KMS-11 (cell line): ENCODE measurements around the gene ADAMTS19.

Source experiments
- H2AFZ ChIP-seq: fragments of 200-600 bp; sonication (generic); 2 replicates; pipeline ENCODE4 v1.6.1; 2016; ENCODE audit warnings: antibody characterized with exemption, mixed run types, low read depth
- H3K27ac ChIP-seq: fragments of 200-600 bp; sonication (generic); 2 replicates; pipeline ENCODE4 v1.6.1; 2016; ENCODE audit warnings: mild to moderate bottlenecking, mixed run types
- H3K27me3 ChIP-seq: fragments of 200-600 bp; sonication (generic); 2 replicates; pipeline ENCODE4 v1.6.1; 2017; ENCODE audit warnings: mild to moderate bottlenecking, low read depth, mixed run types, moderate library complexity; ENCODE audit not compliant: insufficient read depth
- H3K36me3 ChIP-seq: fragments of 200-600 bp; sonication (generic); 2 replicates; pipeline ENCODE4 v1.6.1; 2017; ENCODE audit warnings: mild to moderate bottlenecking, mixed run types; ENCODE audit not compliant: insufficient read depth
- H3K4me1 ChIP-seq: fragments of 200-600 bp; sonication (generic); 2 replicates; pipeline ENCODE4 v1.6.1; 2016; ENCODE audit warnings: mild to moderate bottlenecking, low read depth, mixed run types; ENCODE audit not compliant: poor library complexity, severe bottlenecking
- H3K4me2 ChIP-seq: fragments of 200-600 bp; sonication (generic); 2 replicates; pipeline ENCODE4 v1.7.0; 2016; ENCODE audit warnings: mild to moderate bottlenecking, mixed run types
- H3K4me3 ChIP-seq: fragments of 200-600 bp; sonication (generic); IDR thresholded peaks from 2 replicates; pipeline ENCODE4 v1.6.1; 2017; ENCODE audit warnings: low read depth, low read length, mixed read lengths; ENCODE audit not compliant: insufficient read depth
- H3K79me2 ChIP-seq: fragments of 200-600 bp; sonication (generic); 2 replicates; pipeline ENCODE4 v1.6.1; 2016; ENCODE audit warnings: low read depth, mixed run types; ENCODE audit not compliant: insufficient read depth
- H3K9ac ChIP-seq: fragments of 200-600 bp; sonication (generic); 2 replicates; pipeline ENCODE4 v1.6.1; 2016; ENCODE audit warnings: mild to moderate bottlenecking, mixed run types
- H4K20me1 ChIP-seq: fragments of 200-600 bp; sonication (generic); 2 replicates; pipeline ENCODE4 v1.6.1; 2016; ENCODE audit warnings: mild to moderate bottlenecking, mixed run types; ENCODE audit not compliant: insufficient read depth
- TF ChIP-seq, protein P1 (sequence below): fragments of 200-600 bp; sonication (generic); conservative IDR thresholded peaks from 2 replicates; pipeline ENCODE4 v1.6.1; 2017; ENCODE audit warnings: low read depth, mild to moderate bottlenecking, antibody characterized with exemption, low read length, moderate library complexity, mixed read lengths

The ADAMTS19 gene

GRCh38 chr5:129781594-129781993 is 321.5 kb downstream of the ADAMTS19 start:
- H4K20me1 ChIP-seq, result no peaks in the 10 kb centered on the region
- TF ChIP-seq, protein P1, sequence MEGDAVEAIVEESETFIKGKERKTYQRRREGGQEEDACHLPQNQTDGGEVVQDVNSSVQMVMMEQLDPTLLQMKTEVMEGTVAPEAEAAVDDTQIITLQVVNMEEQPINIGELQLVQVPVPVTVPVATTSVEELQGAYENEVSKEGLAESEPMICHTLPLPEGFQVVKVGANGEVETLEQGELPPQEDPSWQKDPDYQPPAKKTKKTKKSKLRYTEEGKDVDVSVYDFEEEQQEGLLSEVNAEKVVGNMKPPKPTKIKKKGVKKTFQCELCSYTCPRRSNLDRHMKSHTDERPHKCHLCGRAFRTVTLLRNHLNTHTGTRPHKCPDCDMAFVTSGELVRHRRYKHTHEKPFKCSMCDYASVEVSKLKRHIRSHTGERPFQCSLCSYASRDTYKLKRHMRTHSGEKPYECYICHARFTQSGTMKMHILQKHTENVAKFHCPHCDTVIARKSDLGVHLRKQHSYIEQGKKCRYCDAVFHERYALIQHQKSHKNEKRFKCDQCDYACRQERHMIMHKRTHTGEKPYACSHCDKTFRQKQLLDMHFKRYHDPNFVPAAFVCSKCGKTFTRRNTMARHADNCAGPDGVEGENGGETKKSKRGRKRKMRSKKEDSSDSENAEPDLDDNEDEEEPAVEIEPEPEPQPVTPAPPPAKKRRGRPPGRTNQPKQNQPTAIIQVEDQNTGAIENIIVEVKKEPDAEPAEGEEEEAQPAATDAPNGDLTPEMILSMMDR, result no peak

More at GRCh38 chr5:129781594-129781993, 321.5 kb downstream of the ADAMTS19 start:
- Histone ChIP-seq H3K79me2 (no peaks in the 10 kb centered on the region), H3K27ac (no peak overlapping the region), H2AFZ (no peak overlapping the region), H3K9ac (no peak overlapping the region), H3K4me3 (no peak overlapping the region), H3K36me3 (no peaks in the 10 kb centered on the region), H3K4me1 (no peaks in the 10 kb centered on the region), H3K27me3 (no peaks in the 10 kb centered on the region), H3K4me2 (no peak overlapping the region)
